ENCODE results near the gene LIN7A. TPM values are rescaled to one million over a fixed set of nuclear protein-coding genes. Genes with fewer than 3 reads are reported as not detected.

LIN7A gene
- total RNA-seq, 1 donor from 2014 or later = 31.7 TPM

GRCh38 chr12:80966001-80966400 is 28.3 kb upstream of the LIN7A start:
- no peaks in the 10 kb centered on the region for H3K9me3 Mint-ChIP-seq
- H3K36me3 ChIP-seq = no peaks in the 10 kb centered on the region

GRCh38 chr12:80958162-80958561 is 20.4 kb upstream of the LIN7A start:
- Histone ChIP-seq H4K20me1 (ENCODE audit: low read depth) (no peaks in the 10 kb centered on the region), H3K36me3 (no peaks in the 10 kb centered on the region), H3K4me3 (no peak overlapping the region), H3K4me2 (no peak overlapping the region), H3K27me3 (no peaks in the 10 kb centered on the region), H3F3A (ENCODE audit: low read depth) (no peaks in the 10 kb centered on the region), H3K9me3 (ENCODE audit: low read depth) (no peaks in the 10 kb centered on the region), H3K79me2 (ENCODE audit: low read depth) (no peaks in the 10 kb centered on the region), H3K4me1 (no peaks in the 10 kb centered on the region), H3K27ac (no peak overlapping the region), H2AFZ (replicated peaks) (no peak overlapping the region), H3K9ac (no peak overlapping the region)
- Mint-ChIP-seq H3K27ac (no peak overlapping the region), H3K27me3 (ENCODE audit: insufficient read depth, low read depth) (peaks cover 2% of the 10 kb centered on the region), H3K36me3 (no peaks in the 10 kb centered on the region), H3K4me3 (no peak overlapping the region), H3K4me1 (peaks cover 8% of the 10 kb centered on the region), H3K9me3 (no peaks in the 10 kb centered on the region)
- DNase-seq (ENCODE audit: low spot score) = no peak
- no peak for TF ChIP-seq EZH2 (IDR thresholded peaks at IDR 0.05)
- no peak for TF ChIP-seq CTCF (IDR thresholded peaks at IDR 0.05)
- TF ChIP-seq EZH2phosphoT487 (IDR thresholded peaks at IDR 0.05) = no peak

More at GRCh38 chr12:80966001-80966400, 28.3 kb upstream of the LIN7A start:
- Mint-ChIP-seq H3K4me1 (no peaks in the 10 kb centered on the region), H3K27me3 (ENCODE audit: insufficient read depth, low read depth) (peaks cover 2% of the 10 kb centered on the region), H3K4me3 (no peak overlapping the region), H3K27ac (no peak overlapping the region), H3K36me3 (no peaks in the 10 kb centered on the region)
- Histone ChIP-seq H3K27ac (no peak overlapping the region), H3F3A (ENCODE audit: low read depth) (no peaks in the 10 kb centered on the region), H3K27me3 (no peaks in the 10 kb centered on the region), H3K9me3 (ENCODE audit: low read depth) (no peaks in the 10 kb centered on the region), H3K4me1 (no peaks in the 10 kb centered on the region), H4K20me1 (ENCODE audit: low read depth) (no peaks in the 10 kb centered on the region), H3K4me2 (no peak overlapping the region), H3K4me3 (no peak overlapping the region), H3K9ac (no peak overlapping the region), H2AFZ (replicated peaks) (no peak overlapping the region), H3K79me2 (ENCODE audit: low read depth) (no peaks in the 10 kb centered on the region)
- DNase-seq (ENCODE audit: low spot score) = peak; percentile 20
- TF ChIP-seq EZH2phosphoT487 (IDR thresholded peaks at IDR 0.05) = no peak
- no peak for TF ChIP-seq CTCF (IDR thresholded peaks at IDR 0.05)
- TF ChIP-seq EZH2 (IDR thresholded peaks at IDR 0.05) = no peak

- Histone ChIP-seq H3F3A (ENCODE audit: low read depth) (no peaks in the 10 kb centered on the region), H3K9me3 (ENCODE audit: low read depth) (no peaks in the 10 kb centered on the region), H3K79me2 (ENCODE audit: low read depth) (no peaks in the 10 kb centered on the region), H3K9ac (no peak overlapping the region), H3K27ac (no peak overlapping the region), H2AFZ (replicated peaks) (peak overlapping the region; percentile 17), H3K4me2 (no peak overlapping the region), H3K4me1 (no peaks in the 10 kb centered on the region), H3K4me3 (no peak overlapping the region), H3K27me3 (no peaks in the 10 kb centered on the region), H3K36me3 (no peaks in the 10 kb centered on the region), H4K20me1 (ENCODE audit: low read depth) (no peaks in the 10 kb centered on the region)
- Mint-ChIP-seq H3K9me3 (no peaks in the 10 kb centered on the region), H3K4me3 (no peak overlapping the region), H3K27ac (no peak overlapping the region), H3K27me3 (ENCODE audit: insufficient read depth, low read depth) (no peaks in the 10 kb centered on the region), H3K4me1 (peaks cover 8% of the 10 kb centered on the region), H3K36me3 (no peaks in the 10 kb centered on the region)
- no peak for DNase-seq (ENCODE audit: low spot score)
- no peak for TF ChIP-seq EZH2 (IDR thresholded peaks at IDR 0.05)
Measured at GRCh38 chr12:80954857-80955520, 17.3 kb upstream of the LIN7A start.

GRCh38 chr12:80952443-80952842 is 14.7 kb upstream of the LIN7A start:
- H3K4me3 ChIP-seq = no peak overlapping the region
- no peak overlapping the region for H3K4me3 Mint-ChIP-seq
- no peak overlapping the region for H3K4me2 ChIP-seq
- no peaks in the 10 kb centered on the region for H3K27me3 Mint-ChIP-seq (ENCODE audit: insufficient read depth, low read depth)
- H2AFZ ChIP-seq (replicated peaks) = no peak overlapping the region
- no peak overlapping the region for H3K27ac Mint-ChIP-seq
- no peaks in the 10 kb centered on the region for H3K27me3 ChIP-seq
- DNase-seq (ENCODE audit: low spot score) = no peak
- no peaks in the 10 kb centered on the region for H3K36me3 ChIP-seq
- H3K9me3 ChIP-seq (ENCODE audit: low read depth) = no peaks in the 10 kb centered on the region
- H3K79me2 ChIP-seq (ENCODE audit: low read depth) = no peaks in the 10 kb centered on the region
- no peaks in the 10 kb centered on the region for H3K36me3 Mint-ChIP-seq
- H3K9ac ChIP-seq = no peak overlapping the region
- no peak overlapping the region for H3K27ac ChIP-seq
- no peaks in the 10 kb centered on the region for H3K9me3 Mint-ChIP-seq
- peaks cover 8% of the 10 kb centered on the region for H3K4me1 Mint-ChIP-seq
- no peaks in the 10 kb centered on the region for H4K20me1 ChIP-seq (ENCODE audit: low read depth)
- no peaks in the 10 kb centered on the region for H3K4me1 ChIP-seq
- TF ChIP-seq EZH2phosphoT487 (IDR thresholded peaks at IDR 0.05) (no peak), EZH2 (IDR thresholded peaks at IDR 0.05) (no peak), CTCF (IDR thresholded peaks at IDR 0.05) (no peak)
- H3F3A ChIP-seq (ENCODE audit: low read depth) = no peaks in the 10 kb centered on the region
